Measurements from ENCODE around the gene EFHD2.

EFHD2 gene

GRCh38 chr1:15444468-15445389, 35.0 kb downstream of the EFHD2 start:
- WGBS (ENCODE audit: extremely low coverage, insufficient coverage, low lambda C conversion rate) = no CpG with 5 or more reads among the region's 17 CpGs
- H2AK5ac ChIP-seq (ENCODE audit: low read length) = no peak overlapping the region
- H3K27ac ChIP-seq (ENCODE audit: low read depth, low read length) = no peak overlapping the region

GRCh38 chr1:15445390-15446122, 35.9 kb downstream of the EFHD2 start:
- no CpG with 5 or more reads among the region's 14 CpGs for WGBS (ENCODE audit: extremely low coverage, insufficient coverage, low lambda C conversion rate)
- Histone ChIP-seq H4K8ac (ENCODE audit: low read depth, low read length) (no peak overlapping the region), H3K27me3 (ENCODE audit: insufficient read depth, low read length, poor library complexity) (no peaks in the 10 kb centered on the region), H2BK15ac (replicated peaks; ENCODE audit: low read depth) (no peak overlapping the region), H3K4me1 (ENCODE audit: control insufficient read depth, low read depth, low read length) (no peaks in the 10 kb centered on the region), H3K4me3 (ENCODE audit: low read length) (no peak overlapping the region), H3K36me3 (ENCODE audit: control insufficient read depth, insufficient read depth, low read length) (no peaks in the 10 kb centered on the region), H3K4ac (ENCODE audit: low read depth, low read length) (no peak overlapping the region), H2BK5ac (ENCODE audit: low read length) (no peak overlapping the region), H4K5ac (ENCODE audit: low read length) (no peak overlapping the region), H3K4me2 (ENCODE audit: low read length) (no peak overlapping the region), H2AK5ac (ENCODE audit: low read length) (no peak overlapping the region), H3K23ac (ENCODE audit: low read length) (no peak overlapping the region), H2BK120ac (ENCODE audit: low read depth, low read length) (no peak overlapping the region), H3K79me1 (ENCODE audit: low read length) (no peaks in the 10 kb centered on the region), H3K27ac (ENCODE audit: low read depth, low read length) (no peak overlapping the region), H3K9ac (ENCODE audit: low read length) (no peak overlapping the region), H3K18ac (ENCODE audit: low read length) (no peak overlapping the region), H3K56ac (ENCODE audit: low read length) (no peak overlapping the region), H3K79me2 (ENCODE audit: control insufficient read depth, insufficient read depth, low read length) (no peaks in the 10 kb centered on the region)
- DNase-seq = no peak

More at GRCh38 chr1:15444468-15445389, 35.0 kb downstream of the EFHD2 start:
- Histone ChIP-seq H2BK120ac (ENCODE audit: low read depth, low read length) (no peak overlapping the region), H3K27me3 (ENCODE audit: insufficient read depth, low read length, poor library complexity) (no peaks in the 10 kb centered on the region), H3K4me1 (ENCODE audit: control insufficient read depth, low read depth, low read length) (no peaks in the 10 kb centered on the region), H4K5ac (ENCODE audit: low read length) (no peak overlapping the region), H3K23ac (ENCODE audit: low read length) (no peak overlapping the region), H3K4ac (ENCODE audit: low read depth, low read length) (no peak overlapping the region), H3K56ac (ENCODE audit: low read length) (no peak overlapping the region), H3K4me2 (ENCODE audit: low read length) (no peak overlapping the region), H2BK15ac (replicated peaks; ENCODE audit: low read depth) (no peak overlapping the region), H4K8ac (ENCODE audit: low read depth, low read length) (no peak overlapping the region), H3K36me3 (ENCODE audit: control insufficient read depth, insufficient read depth, low read length) (no peaks in the 10 kb centered on the region), H3K18ac (ENCODE audit: low read length) (no peak overlapping the region), H3K79me1 (ENCODE audit: low read length) (no peaks in the 10 kb centered on the region), H3K4me3 (ENCODE audit: low read length) (no peak overlapping the region), H3K79me2 (ENCODE audit: control insufficient read depth, insufficient read depth, low read length) (no peaks in the 10 kb centered on the region), H2BK5ac (ENCODE audit: low read length) (no peak overlapping the region), H3K9ac (ENCODE audit: low read length) (no peak overlapping the region)
- no peak for DNase-seq

- Histone ChIP-seq H3K4me2 (ENCODE audit: low read length) (no peak overlapping the region), H3K79me1 (ENCODE audit: low read length) (no peaks in the 10 kb centered on the region), H4K8ac (ENCODE audit: low read depth, low read length) (no peak overlapping the region), H3K18ac (ENCODE audit: low read length) (no peak overlapping the region), H3K9ac (ENCODE audit: low read length) (no peak overlapping the region), H3K4me3 (ENCODE audit: low read length) (no peak overlapping the region), H3K4ac (ENCODE audit: low read depth, low read length) (no peak overlapping the region), H2BK15ac (replicated peaks; ENCODE audit: low read depth) (no peak overlapping the region), H3K23ac (ENCODE audit: low read length) (no peak overlapping the region), H2BK5ac (ENCODE audit: low read length) (no peak overlapping the region), H3K4me1 (ENCODE audit: control insufficient read depth, low read depth, low read length) (no peaks in the 10 kb centered on the region), H2BK120ac (ENCODE audit: low read depth, low read length) (no peak overlapping the region), H3K36me3 (ENCODE audit: control insufficient read depth, insufficient read depth, low read length) (no peaks in the 10 kb centered on the region), H4K5ac (ENCODE audit: low read length) (no peak overlapping the region), H2AK5ac (ENCODE audit: low read length) (no peak overlapping the region), H3K27ac (ENCODE audit: low read depth, low read length) (no peak overlapping the region), H3K56ac (ENCODE audit: low read length) (no peak overlapping the region), H3K79me2 (ENCODE audit: control insufficient read depth, insufficient read depth, low read length) (no peaks in the 10 kb centered on the region), H3K27me3 (ENCODE audit: insufficient read depth, low read length, poor library complexity) (no peaks in the 10 kb centered on the region)
- no CpG with 5 or more reads among the region's 4 CpGs for WGBS (ENCODE audit: extremely low coverage, insufficient coverage, low lambda C conversion rate)
- no peak for DNase-seq
These were observed 36.5 kb downstream of the EFHD2 start for GRCh38 chr1:15446212-15446611.

GRCh38 chr1:15448877-15449462, 39.3 kb downstream of the EFHD2 start:
- H3K23ac ChIP-seq (ENCODE audit: low read length) = no peak overlapping the region
- no peaks in the 10 kb centered on the region for H3K4me1 ChIP-seq (ENCODE audit: control insufficient read depth, low read depth, low read length)
- no peak overlapping the region for H4K5ac ChIP-seq (ENCODE audit: low read length)
- no peak overlapping the region for H3K27ac ChIP-seq (ENCODE audit: low read depth, low read length)
- H3K79me2 ChIP-seq (ENCODE audit: control insufficient read depth, insufficient read depth, low read length) = no peaks in the 10 kb centered on the region
- no peak overlapping the region for H2BK15ac ChIP-seq (replicated peaks; ENCODE audit: low read depth)
- no peaks in the 10 kb centered on the region for H3K36me3 ChIP-seq (ENCODE audit: control insufficient read depth, insufficient read depth, low read length)
- H3K18ac ChIP-seq (ENCODE audit: low read length) = no peak overlapping the region
- H3K27me3 ChIP-seq (ENCODE audit: insufficient read depth, low read length, poor library complexity) = no peaks in the 10 kb centered on the region
- H2BK5ac ChIP-seq (ENCODE audit: low read length) = no peak overlapping the region
- H4K8ac ChIP-seq (ENCODE audit: low read depth, low read length) = no peak overlapping the region
- no peaks in the 10 kb centered on the region for H3K79me1 ChIP-seq (ENCODE audit: low read length)
- no peak overlapping the region for H3K9ac ChIP-seq (ENCODE audit: low read length)
- H3K4ac ChIP-seq (ENCODE audit: low read depth, low read length) = no peak overlapping the region
- no peak overlapping the region for H3K4me2 ChIP-seq (ENCODE audit: low read length)
- H2AK5ac ChIP-seq (ENCODE audit: low read length) = no peak overlapping the region
- DNase-seq = no peak
- H3K56ac ChIP-seq (ENCODE audit: low read length) = no peak overlapping the region
- no peak overlapping the region for H2BK120ac ChIP-seq (ENCODE audit: low read depth, low read length)
- H3K4me3 ChIP-seq (ENCODE audit: low read length) = no peak overlapping the region
- no CpG with 5 or more reads among the region's 3 CpGs for WGBS (ENCODE audit: extremely low coverage, insufficient coverage, low lambda C conversion rate)

GRCh38 chr1:15449567-15449966, 39.9 kb downstream of the EFHD2 start:
- H3K4me1 ChIP-seq (ENCODE audit: control insufficient read depth, low read depth, low read length) = no peaks in the 10 kb centered on the region
- no peak overlapping the region for H3K27ac ChIP-seq (ENCODE audit: low read depth, low read length)
- H3K27me3 ChIP-seq (ENCODE audit: insufficient read depth, low read length, poor library complexity) = no peaks in the 10 kb centered on the region
- no peak overlapping the region for H3K9ac ChIP-seq (ENCODE audit: low read length)
- no peaks in the 10 kb centered on the region for H3K36me3 ChIP-seq (ENCODE audit: control insufficient read depth, insufficient read depth, low read length)
- no peak overlapping the region for H2BK15ac ChIP-seq (replicated peaks; ENCODE audit: low read depth)
- no peak for DNase-seq
- H2BK5ac ChIP-seq (ENCODE audit: low read length) = no peak overlapping the region
- H2BK120ac ChIP-seq (ENCODE audit: low read depth, low read length) = no peak overlapping the region
- H3K79me1 ChIP-seq (ENCODE audit: low read length) = no peaks in the 10 kb centered on the region
- no peak overlapping the region for H4K5ac ChIP-seq (ENCODE audit: low read length)
- H3K4ac ChIP-seq (ENCODE audit: low read depth, low read length) = no peak overlapping the region
- no peak overlapping the region for H3K4me3 ChIP-seq (ENCODE audit: low read length)
- H3K4me2 ChIP-seq (ENCODE audit: low read length) = no peak overlapping the region
- H4K8ac ChIP-seq (ENCODE audit: low read depth, low read length) = no peak overlapping the region
- no peak overlapping the region for H3K23ac ChIP-seq (ENCODE audit: low read length)
- H3K79me2 ChIP-seq (ENCODE audit: control insufficient read depth, insufficient read depth, low read length) = no peaks in the 10 kb centered on the region
- no CpG with 5 or more reads among the region's 3 CpGs for WGBS (ENCODE audit: extremely low coverage, insufficient coverage, low lambda C conversion rate)
- no peak overlapping the region for H2AK5ac ChIP-seq (ENCODE audit: low read length)
- no peak overlapping the region for H3K18ac ChIP-seq (ENCODE audit: low read length)
- H3K56ac ChIP-seq (ENCODE audit: low read length) = no peak overlapping the region
